ENCODE measurements around the gene RBP7.
A peak's percentile ranks its signal among the peaks of the same experiment; 100 is the strongest.

Gene RBP7

DNA sequence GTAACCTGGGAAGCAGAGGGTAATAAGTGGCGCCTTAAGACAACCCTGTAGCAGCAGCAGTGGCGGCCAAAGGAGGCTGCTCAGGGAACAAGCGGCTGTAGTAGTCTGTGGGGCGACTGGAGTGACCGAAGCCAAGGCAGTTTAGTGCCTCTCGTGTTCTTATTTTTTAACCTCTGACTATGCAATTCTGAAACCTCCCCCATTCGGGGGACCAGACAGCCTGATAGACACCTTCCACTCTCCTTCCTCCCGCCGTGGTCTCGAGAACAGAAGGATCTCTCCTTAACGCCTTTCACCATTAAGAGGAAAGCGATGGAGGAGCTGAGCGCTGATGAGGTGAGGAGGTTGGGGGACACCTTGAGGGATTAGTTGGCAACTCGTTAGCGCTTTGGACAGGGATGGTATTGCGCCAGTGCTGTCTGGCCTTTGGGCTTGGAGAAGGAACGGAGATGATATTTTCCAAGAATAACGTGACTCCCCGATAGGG, 36.4 kb downstream of the RBP7 start:
- TF ChIP-seq, protein P1, sequence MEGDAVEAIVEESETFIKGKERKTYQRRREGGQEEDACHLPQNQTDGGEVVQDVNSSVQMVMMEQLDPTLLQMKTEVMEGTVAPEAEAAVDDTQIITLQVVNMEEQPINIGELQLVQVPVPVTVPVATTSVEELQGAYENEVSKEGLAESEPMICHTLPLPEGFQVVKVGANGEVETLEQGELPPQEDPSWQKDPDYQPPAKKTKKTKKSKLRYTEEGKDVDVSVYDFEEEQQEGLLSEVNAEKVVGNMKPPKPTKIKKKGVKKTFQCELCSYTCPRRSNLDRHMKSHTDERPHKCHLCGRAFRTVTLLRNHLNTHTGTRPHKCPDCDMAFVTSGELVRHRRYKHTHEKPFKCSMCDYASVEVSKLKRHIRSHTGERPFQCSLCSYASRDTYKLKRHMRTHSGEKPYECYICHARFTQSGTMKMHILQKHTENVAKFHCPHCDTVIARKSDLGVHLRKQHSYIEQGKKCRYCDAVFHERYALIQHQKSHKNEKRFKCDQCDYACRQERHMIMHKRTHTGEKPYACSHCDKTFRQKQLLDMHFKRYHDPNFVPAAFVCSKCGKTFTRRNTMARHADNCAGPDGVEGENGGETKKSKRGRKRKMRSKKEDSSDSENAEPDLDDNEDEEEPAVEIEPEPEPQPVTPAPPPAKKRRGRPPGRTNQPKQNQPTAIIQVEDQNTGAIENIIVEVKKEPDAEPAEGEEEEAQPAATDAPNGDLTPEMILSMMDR (IDR thresholded peaks at IDR 0.05; ENCODE audit: extremely low read depth, missing control alignments) = no peak
- DNase-seq (ENCODE audit: low spot score) = peak; percentile 30

DNA sequence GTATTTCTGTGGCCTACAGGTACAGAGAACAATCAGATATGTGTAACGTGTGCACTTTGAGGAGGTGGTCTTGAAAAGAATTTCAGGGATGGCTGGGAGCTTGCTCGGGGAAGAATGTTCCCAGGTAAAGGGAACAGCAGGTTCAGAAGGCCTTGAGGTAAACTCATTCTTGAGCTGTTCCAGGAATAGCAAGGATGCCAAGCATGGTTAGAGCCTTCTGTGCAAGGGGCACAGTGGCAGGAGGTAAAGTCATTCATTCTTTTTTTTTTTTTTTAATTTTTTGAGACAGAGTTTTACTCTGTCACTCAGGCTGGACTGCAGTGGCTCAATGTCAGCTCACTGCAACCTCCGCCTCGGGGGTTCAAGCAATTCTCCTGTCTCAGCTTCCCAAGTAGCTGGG, 45.7 kb downstream of the RBP7 start:
- TF ChIP-seq, protein P1 (IDR thresholded peaks at IDR 0.05; ENCODE audit: extremely low read depth, missing control alignments) = no peak
- no peak for DNase-seq (ENCODE audit: low spot score)

DNA sequence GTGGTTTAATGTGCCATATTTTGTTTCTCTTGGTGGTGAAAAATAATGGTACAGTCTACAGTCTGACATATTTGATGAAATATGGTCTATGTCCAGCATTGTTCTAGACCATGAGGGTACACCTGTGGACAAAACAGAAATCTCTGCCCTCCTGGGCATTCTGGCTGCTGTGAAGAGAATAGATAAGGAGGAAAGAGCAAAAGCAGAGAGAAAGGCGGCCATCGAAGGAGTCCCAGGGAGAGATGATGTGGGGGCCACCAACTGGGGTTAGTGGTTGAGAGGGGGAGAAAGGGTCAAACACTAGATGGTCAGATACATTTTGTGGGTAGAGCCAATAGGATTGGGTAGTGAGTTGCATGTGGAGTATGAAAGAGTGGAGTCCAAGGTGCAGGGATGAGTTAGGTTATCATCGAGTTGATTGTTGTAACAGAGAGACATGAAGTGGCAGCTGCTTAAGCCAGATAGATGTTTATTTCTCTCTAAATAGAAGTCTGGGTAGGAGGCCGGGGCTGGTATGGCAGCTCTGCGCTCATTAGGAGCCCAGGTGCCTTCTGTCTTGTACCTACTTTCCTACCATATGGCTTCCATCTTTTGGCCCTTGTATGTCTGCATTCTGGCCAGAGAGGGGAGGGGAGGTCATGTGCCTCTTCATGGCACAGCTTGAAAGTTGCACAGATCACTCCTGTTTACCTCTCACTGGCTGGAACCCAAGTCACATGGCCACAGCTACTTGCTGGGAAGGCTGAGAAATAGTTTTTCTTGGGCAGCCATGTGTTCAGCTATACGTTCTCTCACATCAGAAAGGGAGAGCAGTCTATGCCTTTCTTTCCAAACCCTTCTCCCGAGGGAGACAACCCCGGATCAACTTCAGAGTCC, 48.7 kb downstream of the RBP7 start:
- TF ChIP-seq, protein P1 (IDR thresholded peaks at IDR 0.05; ENCODE audit: extremely low read depth, missing control alignments) = no peak
- no peak for DNase-seq (ENCODE audit: low spot score)

DNA sequence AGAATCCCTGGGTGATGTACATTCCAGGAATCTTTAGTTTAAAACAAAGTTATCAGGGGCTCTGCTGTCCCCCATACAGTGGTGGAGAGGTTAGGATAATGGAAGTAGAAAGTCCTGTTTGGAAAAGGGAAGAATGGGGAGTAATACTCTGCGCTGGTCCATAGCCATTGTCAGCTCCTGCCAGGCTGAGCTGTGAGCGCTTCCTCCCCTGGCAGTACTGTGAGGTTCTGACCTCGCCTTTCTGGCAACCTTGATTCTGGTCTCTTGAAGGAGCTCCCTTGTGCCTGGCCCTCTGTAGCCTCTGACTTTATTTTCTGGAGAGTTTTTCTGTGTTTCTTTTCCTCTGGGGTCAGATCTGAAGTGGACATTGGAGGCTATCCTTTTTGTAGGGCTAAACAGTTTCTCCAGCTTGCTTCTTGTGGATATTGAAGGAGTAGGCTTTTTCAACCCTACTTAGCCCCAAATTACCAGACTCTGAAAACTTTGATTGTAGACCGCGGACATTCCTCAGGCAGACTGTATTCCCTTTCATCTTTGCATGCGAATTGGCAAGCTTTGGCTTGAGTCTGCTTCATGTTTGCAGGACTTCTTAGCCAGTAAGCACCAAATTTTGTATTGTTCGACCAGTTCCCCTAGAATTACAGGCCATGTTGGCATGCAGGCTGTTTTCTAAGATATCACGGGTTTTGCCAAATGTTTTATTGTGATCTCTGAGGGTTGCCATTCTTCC, 49.5 kb downstream of the RBP7 start:
- TF ChIP-seq, protein P1 (IDR thresholded peaks at IDR 0.05; ENCODE audit: extremely low read depth, missing control alignments) = no peak
- no peak for DNase-seq (ENCODE audit: low spot score)

DNA sequence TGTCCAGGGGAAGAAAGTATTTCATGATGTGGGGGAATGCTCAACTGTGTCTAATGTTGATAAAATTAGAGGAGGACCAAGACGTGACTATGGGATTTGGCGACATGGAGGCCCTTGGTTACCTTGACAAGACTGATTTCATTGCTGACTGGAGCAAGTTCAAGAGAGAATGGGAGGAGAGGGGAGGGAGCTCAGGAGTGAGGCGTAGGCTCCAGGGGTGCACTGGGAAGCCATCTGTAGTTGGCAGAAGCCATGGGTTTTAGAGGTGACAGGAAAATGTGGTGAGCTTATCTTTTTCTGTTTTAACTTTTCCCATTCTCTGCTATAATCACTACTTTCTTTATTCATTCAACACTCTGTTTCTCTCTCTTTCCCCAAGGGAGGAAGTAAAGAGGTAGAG, 51.6 kb downstream of the RBP7 start:
- TF ChIP-seq, protein P1 (IDR thresholded peaks at IDR 0.05; ENCODE audit: extremely low read depth, missing control alignments) = no peak
- no peak for DNase-seq (ENCODE audit: low spot score)

DNA sequence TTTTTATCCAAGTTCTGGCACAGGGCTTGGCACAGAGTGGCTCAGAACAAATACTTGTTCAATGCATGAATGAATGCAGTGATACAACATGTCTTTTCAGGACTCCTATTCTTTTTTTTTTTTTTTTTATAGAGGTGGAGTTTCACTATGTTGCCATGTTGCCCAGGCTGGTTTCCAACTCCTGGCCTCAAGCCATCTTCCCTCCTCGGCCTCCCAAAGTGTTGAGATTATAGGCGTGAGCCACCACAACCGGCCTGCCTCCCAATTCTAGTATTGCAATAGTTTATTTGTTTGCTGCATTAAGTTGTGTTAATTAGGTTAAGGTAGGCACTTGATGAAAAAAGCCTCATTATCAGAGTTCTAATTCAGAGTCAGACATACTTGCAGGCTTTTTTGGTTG, 53.6 kb downstream of the RBP7 start:
- TF ChIP-seq, protein P1 (IDR thresholded peaks at IDR 0.05; ENCODE audit: extremely low read depth, missing control alignments) = no peak
- no peak for DNase-seq (ENCODE audit: low spot score)

DNA sequence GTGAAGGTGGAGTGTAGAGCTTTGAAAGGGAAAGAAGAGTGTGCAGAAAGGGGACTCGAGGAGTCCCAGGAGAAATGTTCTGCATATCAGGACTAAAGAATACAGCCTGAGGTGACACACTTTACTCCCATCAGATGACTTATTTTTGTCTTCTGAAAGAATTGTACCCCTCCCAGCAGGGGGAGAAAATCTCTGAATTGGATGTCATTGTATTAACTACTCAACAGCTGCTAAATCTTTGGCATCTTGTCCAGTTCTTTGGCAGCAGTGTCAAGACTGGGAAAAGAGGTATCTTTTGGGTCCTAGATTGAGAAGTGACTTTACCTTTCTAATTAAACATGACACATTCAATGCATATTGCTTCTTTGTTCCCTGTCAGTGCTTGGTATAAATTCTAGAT, 54.6 kb downstream of the RBP7 start:
- TF ChIP-seq, protein P1 (IDR thresholded peaks at IDR 0.05; ENCODE audit: extremely low read depth, missing control alignments) = no peak
- DNase-seq (ENCODE audit: low spot score) = no peak

Data from GM20000 (cell line).